Measurements from ENCODE around the gene HOXB8. TPM values are rescaled to one million over a fixed set of nuclear protein-coding genes. Genes with fewer than 3 reads are reported as not detected.

The HOXB8 gene
- total RNA-seq, 2 experiments from 2014 or later: not detected

DNA sequence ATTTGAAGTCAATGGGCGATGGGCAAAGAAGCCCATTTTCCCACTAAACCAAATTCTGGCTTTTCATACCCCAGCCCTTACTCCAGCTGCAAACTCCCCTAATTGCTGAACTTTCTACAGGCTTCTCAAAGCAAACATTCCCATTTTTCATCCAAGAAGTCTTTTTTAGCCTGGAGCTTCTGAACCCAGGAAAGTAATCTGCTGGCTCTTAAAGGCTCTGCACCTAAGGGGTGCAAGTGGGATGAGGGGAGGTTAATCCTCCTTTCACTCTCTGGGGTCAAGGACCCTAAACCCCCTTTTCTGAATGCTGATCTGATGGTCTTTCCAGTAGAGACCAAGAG is 6.6 kb downstream of the HOXB8 start:
- CTCF ChIA-PET: interaction anchor here (1.0 to 2.3 kb wide), 4 partner anchors 10 to 28 kb away, joined by 3 to 8 read pairs (median 7); partner anchors contain the start of gene HOXB5
- Mint-ChIP-seq H3K36me3 (ENCODE audit: low read depth) (no peaks in the 10 kb centered on the region), H3K4me1 (peaks cover 29% of the 10 kb centered on the region), H3K4me3 (no peak overlapping the region), H3K27me3 (peaks cover 81% of the 10 kb centered on the region), H3K27ac (no peak overlapping the region), H3K9me3 (no peaks in the 10 kb centered on the region)
- POLR2A ChIA-PET: no interaction called here
- no peak for DNase-seq

DNA sequence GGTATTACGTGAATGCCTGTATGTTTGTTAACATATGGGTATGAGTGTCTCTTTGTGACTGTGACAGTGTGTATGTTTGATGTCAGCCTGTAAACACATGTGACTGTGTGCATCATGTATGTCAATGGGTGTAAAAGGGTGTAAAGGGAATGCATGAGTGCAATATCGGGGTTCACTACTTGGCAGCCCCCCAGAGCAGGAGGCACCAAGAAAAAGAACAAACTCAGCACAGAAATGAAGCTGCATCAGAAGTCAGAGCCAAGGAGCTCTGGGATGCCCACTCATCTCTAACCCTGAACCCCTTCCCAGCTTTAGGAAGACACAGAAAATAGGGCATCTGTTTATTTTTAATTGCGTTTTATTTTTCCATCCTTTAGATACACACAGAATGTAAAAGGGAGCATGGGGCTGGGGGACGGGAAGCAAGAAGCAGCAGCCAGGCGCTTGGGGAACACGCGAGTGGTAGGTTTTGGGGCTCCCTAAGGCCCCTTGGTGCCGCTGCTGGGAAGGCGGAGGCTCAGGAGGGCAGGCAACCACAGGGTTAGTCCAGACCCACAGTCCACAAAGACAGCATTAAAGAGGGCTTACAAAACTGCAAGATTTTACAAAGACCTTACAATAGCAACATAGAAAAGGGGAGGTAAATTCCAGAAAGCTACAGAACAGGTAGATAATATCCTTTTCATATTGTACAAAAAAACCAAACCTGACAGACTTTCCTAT is 8.0 kb downstream of the HOXB8 start:
- peaks cover 82% of the 10 kb centered on the region for H3K27me3 Mint-ChIP-seq
- H3K4me1 Mint-ChIP-seq: peaks cover 26% of the 10 kb centered on the region
- H3K36me3 Mint-ChIP-seq (ENCODE audit: low read depth): no peaks in the 10 kb centered on the region
- no peak overlapping the region for H3K4me3 Mint-ChIP-seq
- ChIA-PET POLR2A (no interaction called here), CTCF (interaction anchor here (0.6 to 2.0 kb wide), 6 partner anchors 8 to 118 kb away, joined by 3 to 8 read pairs (median 3); partner anchors contain the start of gene HOXB8)
- DNase-seq: no peak
- no peak overlapping the region for H3K27ac Mint-ChIP-seq
- no peaks in the 10 kb centered on the region for H3K9me3 Mint-ChIP-seq

DNA sequence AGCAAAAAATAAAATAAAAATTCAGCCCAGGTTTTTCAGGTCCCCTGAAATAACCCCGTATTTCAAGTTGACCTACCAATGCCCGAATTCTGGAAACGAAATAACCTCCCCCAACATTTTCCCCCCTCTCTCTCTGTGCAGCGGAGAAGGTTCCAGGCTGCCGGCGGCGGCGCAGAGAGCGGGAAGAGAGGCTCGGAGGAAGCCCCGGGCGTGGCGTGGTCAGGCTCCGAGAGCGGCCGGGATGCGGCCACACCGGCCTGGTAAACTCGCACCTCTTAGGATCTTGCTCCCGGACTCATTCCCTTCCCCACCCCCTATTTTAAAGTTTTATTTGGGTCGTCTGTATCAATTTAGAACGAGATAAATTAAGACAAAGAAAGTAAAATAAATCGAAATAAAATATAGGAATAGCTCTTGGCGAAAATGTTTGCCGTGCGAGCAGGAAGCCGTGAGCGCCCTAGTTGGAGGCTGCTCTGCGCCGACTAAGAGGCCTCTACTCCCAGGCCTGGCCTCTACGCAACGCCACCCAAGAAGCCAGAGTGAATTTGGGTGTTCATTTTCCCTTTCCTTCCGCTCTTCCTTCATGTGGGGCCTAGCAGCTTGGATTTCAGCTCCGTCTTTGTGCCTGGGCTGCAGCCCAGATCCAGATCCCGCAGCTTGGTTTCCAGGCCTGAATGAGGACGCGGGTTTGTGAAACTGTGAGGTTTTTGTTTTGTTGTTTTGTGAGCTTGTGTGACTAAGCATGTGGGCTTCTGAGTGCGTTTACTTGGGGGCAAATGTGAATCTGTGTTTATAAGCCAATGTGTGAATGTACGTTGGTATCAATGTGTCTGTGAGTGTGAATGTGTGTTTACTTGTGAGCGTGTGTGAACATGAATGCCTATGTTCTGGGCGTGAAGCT is 8.9 kb downstream of the HOXB8 start:
- no peaks in the 10 kb centered on the region for H3K36me3 Mint-ChIP-seq (ENCODE audit: low read depth)
- H3K4me1 Mint-ChIP-seq: peaks cover 26% of the 10 kb centered on the region
- DNase-seq: no peak
- no peak overlapping the region for H3K27ac Mint-ChIP-seq
- ChIA-PET CTCF (interaction anchor here (0.6 to 2.0 kb wide), 3 partner anchors 12 to 119 kb away, joined by 3 to 8 read pairs (median 3); no protein-coding TSS in a partner anchor), POLR2A (no interaction called here)
- H3K9me3 Mint-ChIP-seq: no peaks in the 10 kb centered on the region
- no peak overlapping the region for H3K4me3 Mint-ChIP-seq
- H3K27me3 Mint-ChIP-seq: peaks cover 84% of the 10 kb centered on the region

DNA sequence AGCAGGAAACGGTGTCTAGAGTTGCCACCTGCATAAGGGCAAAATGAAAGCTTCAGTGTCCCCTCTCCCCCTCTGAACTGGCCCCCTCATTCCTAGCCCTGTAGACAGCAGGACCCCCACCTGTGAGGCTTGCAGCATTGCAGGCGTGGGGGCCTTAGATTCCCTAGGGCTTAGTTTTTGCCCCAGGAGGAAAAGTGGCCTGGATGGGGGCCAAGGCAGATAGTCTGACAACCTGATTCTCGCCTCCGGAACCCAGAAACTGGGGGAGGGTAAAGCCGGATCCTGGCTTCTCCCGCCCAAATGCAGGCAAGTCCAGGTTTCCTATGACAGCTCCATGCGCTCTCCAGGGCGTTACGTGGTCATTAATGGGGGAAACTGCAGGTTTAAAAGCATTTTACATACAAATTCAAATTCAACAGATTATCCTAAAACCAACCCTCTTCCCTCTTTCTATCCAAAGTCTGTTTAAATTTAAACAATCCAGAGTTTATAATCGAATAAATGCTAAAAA is 9.6 kb downstream of the HOXB8 start:
- POLR2A ChIA-PET: no interaction called here
- H3K4me1 Mint-ChIP-seq: peaks cover 20% of the 10 kb centered on the region

DNA sequence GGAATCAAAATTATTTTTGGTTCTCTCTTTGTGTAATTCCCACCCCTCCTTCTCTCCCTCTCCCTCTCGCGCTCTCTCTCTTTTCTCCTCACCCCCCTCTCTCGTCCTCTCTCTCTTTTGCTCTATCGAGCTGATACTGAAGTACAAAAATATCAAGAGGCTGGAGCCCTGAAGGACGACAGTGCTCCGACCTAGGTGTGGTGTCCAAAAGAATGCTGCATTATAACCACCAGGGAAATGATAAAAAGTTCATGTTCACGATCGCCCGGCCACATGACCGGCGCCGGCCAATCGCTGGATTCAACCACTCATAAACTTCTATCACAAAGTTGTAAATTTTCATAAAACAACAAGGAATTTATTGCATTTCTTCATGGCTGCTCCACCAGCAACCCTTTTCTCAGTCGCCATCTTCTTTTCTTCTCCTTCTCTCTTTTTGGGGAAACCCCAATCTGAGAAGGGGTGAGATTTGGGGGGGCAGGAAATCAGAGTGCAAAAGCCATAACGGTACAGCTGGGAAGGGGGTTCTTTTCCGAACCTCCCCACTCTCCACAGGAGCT is 10.2 kb downstream of the HOXB8 start, which contains the start of gene HOXB6:
Gene HOXB6, minus strand, starts transcription at position 217 of the 560 bp plus-strand sequence. CDS start 6,836 bp downstream, outside the sequence.
- DNase-seq: no peak
- no peaks in the 10 kb centered on the region for H3K36me3 Mint-ChIP-seq (ENCODE audit: low read depth)
- ChIA-PET CTCF (interaction anchor here (0.6 to 1.1 kb wide), 3 partner anchors 12 to 734 kb away, joined by 3 to 5 read pairs (median 3); partner anchors contain the start of gene HOXB5), POLR2A (no interaction called here)
- peaks cover 20% of the 10 kb centered on the region for H3K4me1 Mint-ChIP-seq
- peaks cover 90% of the 10 kb centered on the region for H3K27me3 Mint-ChIP-seq
- H3K27ac Mint-ChIP-seq: no peak within 1 kb of the TSS
- no peak within 1 kb of the TSS for H3K4me3 Mint-ChIP-seq
- no peaks in the 10 kb centered on the region for H3K9me3 Mint-ChIP-seq

More for the DNA sequence above, 9.6 kb downstream of the HOXB8 start:
- CTCF ChIA-PET: interaction anchor here (0.6 to 1.1 kb wide), 2 partner anchors 12 to 733 kb away, joined by 3 to 5 read pairs; partner anchors contain the start of gene HOXB5
- DNase-seq: no peak
- no peak overlapping the region for H3K4me3 Mint-ChIP-seq
- no peak overlapping the region for H3K27ac Mint-ChIP-seq
- no peaks in the 10 kb centered on the region for H3K9me3 Mint-ChIP-seq
- peaks cover 86% of the 10 kb centered on the region for H3K27me3 Mint-ChIP-seq
- no peaks in the 10 kb centered on the region for H3K36me3 Mint-ChIP-seq (ENCODE audit: low read depth)

DNA sequence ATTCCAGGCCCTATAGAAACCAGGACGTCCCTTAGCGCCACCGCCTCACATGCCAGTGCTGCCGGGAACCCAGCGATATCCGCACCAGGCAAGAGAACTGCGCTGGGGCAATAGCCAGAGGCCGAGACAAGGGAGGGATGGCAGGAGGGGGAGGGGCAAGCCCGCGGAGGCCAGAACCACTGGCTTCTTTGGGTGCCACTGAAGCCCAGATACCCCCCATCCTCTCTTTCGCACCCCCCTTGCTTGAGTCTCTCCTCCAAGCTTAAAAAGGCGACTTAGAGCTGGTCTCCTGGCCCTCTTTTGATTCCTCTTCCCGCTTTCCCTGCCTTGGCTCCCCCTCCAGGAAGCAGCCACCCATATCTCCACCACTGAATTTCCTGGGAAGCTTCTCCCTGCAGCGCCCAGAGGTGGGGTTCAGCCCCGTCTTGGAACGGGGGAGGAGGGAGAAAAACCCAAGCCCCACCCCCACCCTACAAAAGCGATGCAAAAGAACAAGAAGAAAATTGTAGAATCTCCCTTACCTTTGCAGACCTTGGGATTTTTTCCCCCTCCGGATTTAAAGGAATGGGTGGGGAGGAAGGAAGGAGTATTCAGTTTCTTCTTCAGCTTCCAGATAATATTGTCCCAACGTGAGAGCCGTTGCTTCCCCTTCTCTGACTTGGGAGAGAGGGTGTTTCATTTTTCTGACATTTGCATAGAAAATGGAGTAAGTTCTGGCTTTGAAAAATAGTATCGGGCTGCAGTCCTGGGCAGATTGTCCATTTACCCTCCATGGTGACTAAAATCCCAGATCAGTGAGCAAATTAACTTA is 10.9 kb downstream of the HOXB8 start:
- ChIA-PET CTCF (interaction anchor here (0.6 to 1.1 kb wide), 2 partner anchors 11 to 430 kb away, joined by 3 read pairs; partner anchors contain the start of gene HOXB5), POLR2A (no interaction called here)
- no peaks in the 10 kb centered on the region for H3K9me3 Mint-ChIP-seq
- no peak overlapping the region for H3K4me3 Mint-ChIP-seq
- peaks cover 20% of the 10 kb centered on the region for H3K4me1 Mint-ChIP-seq
- peaks cover 90% of the 10 kb centered on the region for H3K27me3 Mint-ChIP-seq
- DNase-seq: no peak
- H3K27ac Mint-ChIP-seq: no peak overlapping the region
- no peaks in the 10 kb centered on the region for H3K36me3 Mint-ChIP-seq (ENCODE audit: low read depth)

DNA sequence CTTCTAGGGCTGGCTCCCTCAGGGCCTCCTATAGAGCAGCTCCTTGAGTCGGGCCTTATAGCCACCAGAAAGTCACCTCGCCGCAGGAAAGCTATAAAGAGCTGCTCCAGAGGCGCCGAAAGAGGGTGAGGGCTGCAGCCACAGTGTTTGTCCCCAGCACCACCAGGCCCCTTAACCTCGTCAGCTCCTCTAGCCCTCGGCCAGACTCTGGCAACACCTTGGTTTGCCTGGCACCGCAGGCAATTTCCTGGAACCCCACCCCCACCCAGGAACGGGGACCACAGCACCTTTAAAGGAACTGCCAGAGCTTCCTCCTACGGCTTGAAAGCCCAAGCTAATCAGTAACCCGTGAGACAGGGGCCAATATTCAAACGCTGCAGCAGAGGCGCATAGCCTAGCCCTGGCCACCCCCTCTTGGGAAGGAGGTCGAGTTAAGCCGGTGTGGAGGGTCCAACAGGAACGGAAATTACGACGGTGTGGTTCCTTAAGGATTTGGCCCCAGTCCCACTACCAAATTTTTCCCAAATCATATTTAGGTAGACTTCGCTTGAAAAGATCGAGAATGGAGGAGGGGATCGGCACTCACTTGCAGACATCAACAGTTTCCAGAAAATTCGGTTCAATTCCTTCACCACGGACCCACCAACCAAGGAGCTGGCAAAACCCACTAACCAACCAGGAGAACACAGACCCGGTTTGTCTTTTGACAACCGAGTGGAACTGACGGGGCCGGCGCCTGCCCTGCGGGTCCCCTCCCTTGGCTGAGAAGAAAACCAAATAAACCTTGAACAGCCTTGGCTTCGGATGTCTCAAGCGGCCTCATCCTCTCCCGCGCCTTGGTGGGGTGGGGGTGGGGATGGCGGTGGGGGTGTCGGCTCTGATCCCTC is 13.3 kb downstream of the HOXB8 start:
- no peak overlapping the region for H3K27ac Mint-ChIP-seq
- ChIA-PET POLR2A (no interaction called here), CTCF (interaction anchor here (0.6 to 1.5 kb wide), 7 partner anchors 9 to 575 kb away, joined by 3 to 4 read pairs (median 3); no protein-coding TSS in a partner anchor)
- H3K36me3 Mint-ChIP-seq (ENCODE audit: low read depth): no peaks in the 10 kb centered on the region
- H3K4me1 Mint-ChIP-seq: peaks cover 40% of the 10 kb centered on the region
- H3K27me3 Mint-ChIP-seq: peaks cover 93% of the 10 kb centered on the region
- no peaks in the 10 kb centered on the region for H3K9me3 Mint-ChIP-seq
- no peak overlapping the region for H3K4me3 Mint-ChIP-seq
- DNase-seq: no peak

DNA sequence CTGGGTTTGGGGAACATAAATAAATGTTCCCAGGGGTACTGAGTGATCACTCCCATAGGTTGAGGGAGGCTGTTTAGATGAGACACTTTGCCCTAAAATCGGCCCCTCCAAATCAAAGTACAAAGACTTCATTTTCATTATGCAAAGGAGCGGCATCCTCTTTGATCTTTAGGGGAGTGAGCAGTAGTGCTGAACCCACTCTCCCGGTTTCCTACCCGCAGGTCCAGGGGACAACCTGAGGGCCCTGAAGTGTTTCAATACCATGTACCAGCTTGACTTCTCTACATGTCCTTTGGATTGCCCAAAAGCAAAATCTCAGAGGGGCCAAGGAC is 13.9 kb downstream of the HOXB8 start:
- peaks cover 94% of the 10 kb centered on the region for H3K27me3 Mint-ChIP-seq
- peaks cover 46% of the 10 kb centered on the region for H3K4me1 Mint-ChIP-seq
- no peak overlapping the region for H3K27ac Mint-ChIP-seq
- no peak for DNase-seq
- H3K4me3 Mint-ChIP-seq: no peak overlapping the region
- H3K36me3 Mint-ChIP-seq (ENCODE audit: low read depth): no peaks in the 10 kb centered on the region
- ChIA-PET CTCF (interaction anchor here (0.6 to 1.5 kb wide), 8 partner anchors 8 to 575 kb away, joined by 3 to 5 read pairs (median 4); no protein-coding TSS in a partner anchor), POLR2A (no interaction called here)
- no peaks in the 10 kb centered on the region for H3K9me3 Mint-ChIP-seq

DNA sequence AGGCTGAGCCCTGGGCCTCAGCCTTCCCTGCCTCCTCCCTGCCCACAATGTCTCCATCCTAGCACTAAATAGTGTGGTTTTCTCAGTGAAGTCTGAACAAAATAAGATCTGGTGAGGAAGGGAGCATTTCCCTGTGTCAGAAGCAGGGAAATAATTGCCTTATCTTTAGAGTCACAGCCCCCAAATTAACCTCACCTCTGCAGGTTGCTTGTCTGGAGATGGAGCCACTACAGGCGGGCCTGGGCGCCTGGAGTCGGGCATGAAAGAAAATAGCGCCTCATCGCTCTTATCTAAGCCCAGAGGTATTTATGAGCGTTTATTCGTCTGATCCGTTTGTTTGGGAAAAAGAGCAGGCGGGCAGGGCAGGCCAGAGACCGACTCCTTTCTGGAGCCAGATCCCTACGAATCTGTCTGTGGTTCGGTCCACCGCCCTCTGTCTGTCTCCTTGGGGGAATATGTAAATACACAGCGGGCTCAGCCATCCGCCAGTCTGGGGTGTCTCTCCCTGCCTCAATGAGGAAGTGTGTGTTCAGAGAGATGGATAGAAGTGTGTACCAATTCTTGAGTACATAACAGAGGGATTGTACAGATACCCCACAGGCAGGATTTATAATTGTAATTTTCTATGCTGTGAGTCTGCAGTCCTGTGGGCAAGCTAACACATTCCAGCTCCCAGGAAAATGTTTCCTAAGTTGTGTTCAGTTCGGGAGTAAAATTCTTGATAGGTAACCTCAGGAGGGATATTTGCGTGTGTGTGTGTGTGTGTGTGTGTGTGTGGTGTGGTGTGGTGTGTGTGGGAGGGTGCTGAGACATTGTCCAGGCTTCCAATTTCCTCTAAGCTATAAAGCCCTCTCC is 14.6 kb downstream of the HOXB8 start:
- Mint-ChIP-seq H3K9me3 (no peaks in the 10 kb centered on the region), H3K27me3 (peaks cover 95% of the 10 kb centered on the region), H3K4me3 (no peak overlapping the region), H3K27ac (no peak overlapping the region), H3K36me3 (ENCODE audit: low read depth) (no peaks in the 10 kb centered on the region), H3K4me1 (peaks cover 50% of the 10 kb centered on the region)
- CTCF ChIA-PET: interaction anchor here (0.6 to 1.1 kb wide), 6 partner anchors 9 to 465 kb away, joined by 3 to 5 read pairs (median 4); no protein-coding TSS in a partner anchor
- no peak for DNase-seq
- POLR2A ChIA-PET: no interaction called here

DNA sequence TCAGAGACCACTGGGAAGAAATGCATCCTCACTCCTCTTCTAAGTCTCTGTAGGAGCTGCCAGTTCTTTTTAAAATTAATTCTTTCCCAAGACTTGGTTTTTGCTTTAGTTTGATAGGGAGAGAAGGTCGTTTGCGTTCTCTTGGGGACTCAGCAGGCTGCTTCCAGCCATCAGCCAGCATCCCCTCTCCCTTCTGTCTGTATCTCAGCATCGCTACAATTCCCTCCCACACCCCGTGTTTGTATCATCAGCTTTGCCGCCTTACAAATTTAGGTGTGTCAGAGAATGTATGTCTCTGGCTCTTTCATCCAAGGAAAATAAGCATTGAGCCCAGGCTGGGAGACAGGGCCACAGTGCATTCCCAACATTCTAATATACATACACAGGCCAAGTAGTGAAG is 15.7 kb downstream of the HOXB8 start:
- DNase-seq: no peak
- Mint-ChIP-seq H3K27ac (no peak overlapping the region), H3K4me1 (peaks cover 50% of the 10 kb centered on the region), H3K36me3 (ENCODE audit: low read depth) (no peaks in the 10 kb centered on the region), H3K27me3 (peaks cover 93% of the 10 kb centered on the region), H3K9me3 (no peaks in the 10 kb centered on the region), H3K4me3 (no peak overlapping the region)
- CTCF ChIA-PET: interaction anchor here (1.0 to 1.1 kb wide), 2 partner anchors 19 to 24 kb away, joined by 3 read pairs; no protein-coding TSS in a partner anchor
- POLR2A ChIA-PET: no interaction called here
